Uterus (tissue), 4 donors: Measurements from ENCODE around the gene MYLIP. TPM values are rescaled to one million over a fixed set of nuclear protein-coding genes. Genes with fewer than 3 reads are reported as not detected.

Experiments used
- microRNA-seq: library from miRNA; unstranded; fragments of <30 nt; microRNA quantifications from one replicate; pipeline ENCODE4, GENCODE V29; 2016; ENCODE audit warnings: borderline microRNAs expressed, borderline replicate concordance
- small RNA-seq: library from RNA; depleted of rRNA; stranded (forward); fragments of <200 nt; gene quantifications from one replicate; pipeline ENCODE3, GENCODE V24; 2016
- total RNA-seq, 4 donors: library from RNA; depleted of rRNA in 3 of 4; stranded (reverse); fragments of >200 nt in 3 of 4; gene quantifications; one replicate each; pipeline versions ENCODE4 v1.1.0 to v1.2.4, GENCODE V29; 2014 to 2023
- donor health status: DM: yes; HTN: yes; CAD: no.

MYLIP gene
- total RNA-seq, 4 donors from 2014 or later = 11.5 to 79.2 (median 58.7) TPM

Small RNA genes lying within 50 kb of the gene (microRNA-seq; reads per million reads assigned to microRNA genes)
- not detected for gene MIR4639

Small RNA genes lying within 50 kb of the gene (small RNA-seq; reads per million reads assigned to genes)
- not detected for gene MIR4639

Other genes starting within 250 kb of the MYLIP start
- gene GMPR, start 109.5 kb downstream of the MYLIP start, total RNA-seq = 10 to 100 TPM in 2 of 4 donors, 1 to 10 TPM in 2; 1.5 to 18.2 (median 10.6) TPM